Mucosa of stomach (tissue), 1 donor: Measurements from ENCODE around the gene TANGO6.
"Not testable (repeated sequence)": the region's sequence is repeated elsewhere in the genome, so short reads cannot be mapped to it uniquely, and the experiment has no call there.

Experiments
- H3K27me3 ChIP-seq: one replicate; pipeline ENCODE4 v1.7.0; 2013; ENCODE audit warnings: mild to moderate bottlenecking, low read length; ENCODE audit not compliant: control insufficient read depth, insufficient read depth
- H3K36me3 ChIP-seq: one replicate; pipeline ENCODE4 v1.7.0; 2013; ENCODE audit warnings: low read length; ENCODE audit not compliant: control insufficient read depth, insufficient read depth
- H3K4me1 ChIP-seq: one replicate; pipeline ENCODE4 v1.7.0; 2013; ENCODE audit warnings: mild to moderate bottlenecking, low read length; ENCODE audit not compliant: control insufficient read depth, insufficient read depth
- H3K4me3 ChIP-seq: one replicate; pipeline ENCODE4 v1.7.0; 2013; ENCODE audit warnings: low read length
- H3K9ac ChIP-seq: one replicate; pipeline ENCODE4 v1.7.0; 2013; ENCODE audit warnings: mild to moderate bottlenecking, low read length, moderate library complexity
- H3K9me3 ChIP-seq: one replicate; pipeline ENCODE4 v1.7.0; 2013; ENCODE audit warnings: mild to moderate bottlenecking, low read length, moderate library complexity; ENCODE audit not compliant: control insufficient read depth
- donor health status: Pancreatic carcinoma.

The TANGO6 gene

GRCh38 chr16:69037373-69038160, 194.2 kb downstream of the TANGO6 start:
- Histone ChIP-seq H3K27me3 (no peaks in the 10 kb centered on the region), H3K9ac (no peak overlapping the region), H3K4me1 (no peaks in the 10 kb centered on the region), H3K36me3 (no peaks in the 10 kb centered on the region), H3K9me3 (no peaks in the 10 kb centered on the region), H3K4me3 (no peak overlapping the region)

GRCh38 chr16:69039333-69039941, 196.1 kb downstream of the TANGO6 start:
- Histone ChIP-seq H3K9me3 (no peaks in the 10 kb centered on the region), H3K36me3 (no peaks in the 10 kb centered on the region), H3K9ac (no peak overlapping the region), H3K27me3 (no peaks in the 10 kb centered on the region), H3K4me1 (no peaks in the 10 kb centered on the region), H3K4me3 (no peak overlapping the region)

GRCh38 chr16:69040144-69040909, 197.0 kb downstream of the TANGO6 start:
- H3K9ac ChIP-seq: no peak overlapping the region
- H3K4me3 ChIP-seq: no peak overlapping the region
- no peaks in the 10 kb centered on the region for H3K36me3 ChIP-seq
- H3K4me1 ChIP-seq: no peaks in the 10 kb centered on the region
- no peaks in the 10 kb centered on the region for H3K27me3 ChIP-seq
- no peaks in the 10 kb centered on the region for H3K9me3 ChIP-seq

GRCh38 chr16:69048328-69049120, 205.2 kb downstream of the TANGO6 start:
- no peaks in the 10 kb centered on the region for H3K36me3 ChIP-seq
- H3K9ac ChIP-seq: no peak overlapping the region
- H3K4me3 ChIP-seq: no peak overlapping the region

GRCh38 chr16:69049146-69049545, 205.8 kb downstream of the TANGO6 start:
- Histone ChIP-seq H3K9ac (no peak overlapping the region), H3K9me3 (no peaks in the 10 kb centered on the region), H3K4me1 (no peaks in the 10 kb centered on the region), H3K4me3 (no peak overlapping the region), H3K36me3 (no peaks in the 10 kb centered on the region), H3K27me3 (no peaks in the 10 kb centered on the region)

More at GRCh38 chr16:69048328-69049120, 205.2 kb downstream of the TANGO6 start:
- H3K9me3 ChIP-seq: no peaks in the 10 kb centered on the region
- no peaks in the 10 kb centered on the region for H3K27me3 ChIP-seq
- no peaks in the 10 kb centered on the region for H3K4me1 ChIP-seq

- H3K4me3 ChIP-seq: no peak overlapping the region
- H3K27me3 ChIP-seq: no peaks in the 10 kb centered on the region
- no peaks in the 10 kb centered on the region for H3K9me3 ChIP-seq
- H3K4me1 ChIP-seq: no peaks in the 10 kb centered on the region
- H3K36me3 ChIP-seq: no peaks in the 10 kb centered on the region
- H3K9ac ChIP-seq: no peak overlapping the region
Measured at GRCh38 chr16:69049603-69050375, 206.5 kb downstream of the TANGO6 start.

- not testable (repeated sequence) for H3K9ac ChIP-seq, H3K4me1 ChIP-seq, H3K9me3 ChIP-seq, H3K27me3 ChIP-seq, H3K36me3 ChIP-seq, H3K4me3 ChIP-seq
Measured at GRCh38 chr16:69051517-69051830, 208.1 kb downstream of the TANGO6 start.

GRCh38 chr16:69055008-69055407, 211.7 kb downstream of the TANGO6 start:
- Histone ChIP-seq H3K36me3 (no peaks in the 10 kb centered on the region), H3K9ac (no peak overlapping the region), H3K27me3 (no peaks in the 10 kb centered on the region), H3K4me3 (no peak overlapping the region), H3K9me3 (no peaks in the 10 kb centered on the region), H3K4me1 (peaks cover 10% of the 10 kb centered on the region)

GRCh38 chr16:69055980-69056379, 212.6 kb downstream of the TANGO6 start:
- Histone ChIP-seq H3K9ac (no peak overlapping the region), H3K4me3 (no peak overlapping the region), H3K9me3 (no peaks in the 10 kb centered on the region), H3K27me3 (no peaks in the 10 kb centered on the region), H3K4me1 (peaks cover 10% of the 10 kb centered on the region), H3K36me3 (no peaks in the 10 kb centered on the region)

- no peak overlapping the region for H3K9ac ChIP-seq
- peaks cover 10% of the 10 kb centered on the region for H3K4me1 ChIP-seq
- H3K9me3 ChIP-seq: no peaks in the 10 kb centered on the region
- H3K4me3 ChIP-seq: no peak overlapping the region
- no peaks in the 10 kb centered on the region for H3K36me3 ChIP-seq
- H3K27me3 ChIP-seq: no peaks in the 10 kb centered on the region
Measured at GRCh38 chr16:69056421-69056820, 213.1 kb downstream of the TANGO6 start.
